SU-DHL-6 (cell line): Measurements from ENCODE around the gene AJUBA.

Experiments
- EZH2phosphoT487 ChIP-seq: fragments of 200-600 bp; sonication (generic), shearing (Covaris generic); conservative IDR thresholded peaks from 2 replicates; pipeline ENCODE4 v1.6.1; 2018; ENCODE audit warnings: mild to moderate bottlenecking, antibody characterized with exemption, low read length, moderate library complexity, mixed read lengths
- TF ChIP-seq, protein P1 (sequence below): fragments of 200-600 bp; sonication (generic); IDR thresholded peaks from one replicate; pipeline ENCODE4 v1.5.1; 2017; ENCODE audit warnings: antibody characterized with exemption, mild to moderate bottlenecking, low read length, moderate library complexity; ENCODE audit not compliant: insufficient read depth, poor library complexity, severe bottlenecking

DNA sequence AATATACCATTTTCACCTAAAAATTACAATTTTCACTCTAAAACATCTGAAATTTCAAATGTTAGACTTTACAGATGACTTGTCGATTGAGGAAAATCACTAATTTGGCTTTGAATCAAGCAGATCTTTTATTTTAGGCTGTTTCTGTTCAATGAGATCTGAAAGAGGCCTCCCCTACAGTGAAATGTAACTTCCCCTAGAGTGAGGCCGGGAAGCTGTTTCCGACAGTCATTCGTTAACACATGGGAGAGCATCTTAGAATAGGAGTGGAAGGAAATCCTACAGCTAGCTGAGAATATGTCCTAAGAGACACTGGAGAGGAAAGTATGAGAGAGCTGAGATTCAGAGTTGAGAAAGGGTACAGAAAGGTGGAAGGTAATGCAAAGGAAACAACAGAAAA lies 33.3 kb upstream of the AJUBA start:
- TF ChIP-seq, protein P1, sequence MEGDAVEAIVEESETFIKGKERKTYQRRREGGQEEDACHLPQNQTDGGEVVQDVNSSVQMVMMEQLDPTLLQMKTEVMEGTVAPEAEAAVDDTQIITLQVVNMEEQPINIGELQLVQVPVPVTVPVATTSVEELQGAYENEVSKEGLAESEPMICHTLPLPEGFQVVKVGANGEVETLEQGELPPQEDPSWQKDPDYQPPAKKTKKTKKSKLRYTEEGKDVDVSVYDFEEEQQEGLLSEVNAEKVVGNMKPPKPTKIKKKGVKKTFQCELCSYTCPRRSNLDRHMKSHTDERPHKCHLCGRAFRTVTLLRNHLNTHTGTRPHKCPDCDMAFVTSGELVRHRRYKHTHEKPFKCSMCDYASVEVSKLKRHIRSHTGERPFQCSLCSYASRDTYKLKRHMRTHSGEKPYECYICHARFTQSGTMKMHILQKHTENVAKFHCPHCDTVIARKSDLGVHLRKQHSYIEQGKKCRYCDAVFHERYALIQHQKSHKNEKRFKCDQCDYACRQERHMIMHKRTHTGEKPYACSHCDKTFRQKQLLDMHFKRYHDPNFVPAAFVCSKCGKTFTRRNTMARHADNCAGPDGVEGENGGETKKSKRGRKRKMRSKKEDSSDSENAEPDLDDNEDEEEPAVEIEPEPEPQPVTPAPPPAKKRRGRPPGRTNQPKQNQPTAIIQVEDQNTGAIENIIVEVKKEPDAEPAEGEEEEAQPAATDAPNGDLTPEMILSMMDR = no peak
- TF ChIP-seq EZH2phosphoT487 = no peak
